ENCODE data around the gene ANKRD9. TPM values are rescaled to one million over a fixed set of nuclear protein-coding genes. Genes with fewer than 3 reads are reported as not detected.

ANKRD9 gene
- total and polyA plus RNA-seq, 7 donors, result 9.6 to 36.0 (median 16.4) TPM

GRCh38 chr14:102539544-102540314 lies 30.2 kb upstream of the ANKRD9 start:
- Histone ChIP-seq H3K36me3 (no peaks in the 10 kb centered on the region), H3K27me3 (peaks cover 9 to 43% (median 12%) of the 10 kb centered on the region in 3 donors), H3K4me1 (peaks cover 0 to 11% (median 8%) of the 10 kb centered on the region in 4 donors), H3K9me3 (no peaks in the 10 kb centered on the region), H3K27ac (no peak overlapping the region), H3K4me3 (no peak overlapping the region)
- no peak for DNase-seq
- WGBS, 2 donors, result 69 to 70% methylated on average over 17 of the region's 17 CpGs
- TF ChIP-seq POLR2AphosphoS5 (IDR thresholded peaks at IDR 0.05), result no peak
- intact Hi-C loops (cut with DNase I), result no loop called here

- intact Hi-C loops (cut with DNase I), result no loop called here
- Histone ChIP-seq H3K27ac (no peak overlapping the region), H3K4me1 (peaks cover 0 to 8% (median 4%) of the 10 kb centered on the region in 4 donors), H3K36me3 (no peaks in the 10 kb centered on the region), H3K4me3 (no peak overlapping the region), H3K9me3 (no peaks in the 10 kb centered on the region), H3K27me3 (peaks cover 3 to 34% (median 3%) of the 10 kb centered on the region in 3 donors)
- no peak for DNase-seq
- TF ChIP-seq EP300 (IDR thresholded peaks at IDR 0.05), result no peak
- TF ChIP-seq CTCF (IDR thresholded peaks at IDR 0.05), result no peak
- no peak for TF ChIP-seq POLR2AphosphoS5 (IDR thresholded peaks at IDR 0.05)
- TF ChIP-seq POLR2A (IDR thresholded peaks at IDR 0.05), result no peak
- 72 to 83% methylated on average over 25 of the region's 25 CpGs for WGBS, 2 donors
These were observed 29.3 kb upstream of the ANKRD9 start for GRCh38 chr14:102538602-102539543.

GRCh38 chr14:102537981-102538601 lies 28.5 kb upstream of the ANKRD9 start:
- H3K36me3 ChIP-seq, result no peaks in the 10 kb centered on the region
- intact Hi-C loops (cut with DNase I), result no loop called here
- no peaks in the 10 kb centered on the region for H3K9me3 ChIP-seq
- 78 to 82% methylated on average over 15 of the region's 15 CpGs for WGBS, 2 donors
- TF ChIP-seq POLR2A (IDR thresholded peaks at IDR 0.05) (no peak), POLR2AphosphoS5 (IDR thresholded peaks at IDR 0.05) (no peak), CTCF (IDR thresholded peaks at IDR 0.05) (no peak), EP300 (IDR thresholded peaks at IDR 0.05) (no peak)
- H3K4me3 ChIP-seq, result no peak overlapping the region
- H3K27ac ChIP-seq, result no peak overlapping the region
- peaks cover 0 to 26% (median 0%) of the 10 kb centered on the region in 3 donors for H3K27me3 ChIP-seq
- DNase-seq, result no peak
- peaks cover 0 to 8% (median 4%) of the 10 kb centered on the region in 4 donors for H3K4me1 ChIP-seq

GRCh38 chr14:102532204-102532658 lies 22.7 kb upstream of the ANKRD9 start:
- Histone ChIP-seq H3K4me1 (no peaks in the 10 kb centered on the region), H3K9me3 (no peaks in the 10 kb centered on the region), H3K27ac (no peak overlapping the region), H3K27me3 (no peaks in the 10 kb centered on the region), H3K36me3 (no peaks in the 10 kb centered on the region), H3K4me3 (no peak overlapping the region)
- 73 to 84% methylated on average over 3 of the region's 3 CpGs for WGBS, 2 donors
- DNase-seq, result no peak
- TF ChIP-seq POLR2AphosphoS5 (IDR thresholded peaks at IDR 0.05) (no peak), EP300 (IDR thresholded peaks at IDR 0.05) (no peak), CTCF (IDR thresholded peaks at IDR 0.05) (no peak), POLR2A (IDR thresholded peaks at IDR 0.05) (no peak)
- intact Hi-C loops (cut with DNase I), result no loop called here

All from sigmoid colon (tissue), 7 donors.